ENCODE data around the gene MAP6.

MAP6 gene

GRCh38 chr11:75601494-75601893, 67.3 kb downstream of the MAP6 start:
- TF ChIP-seq, protein P1, sequence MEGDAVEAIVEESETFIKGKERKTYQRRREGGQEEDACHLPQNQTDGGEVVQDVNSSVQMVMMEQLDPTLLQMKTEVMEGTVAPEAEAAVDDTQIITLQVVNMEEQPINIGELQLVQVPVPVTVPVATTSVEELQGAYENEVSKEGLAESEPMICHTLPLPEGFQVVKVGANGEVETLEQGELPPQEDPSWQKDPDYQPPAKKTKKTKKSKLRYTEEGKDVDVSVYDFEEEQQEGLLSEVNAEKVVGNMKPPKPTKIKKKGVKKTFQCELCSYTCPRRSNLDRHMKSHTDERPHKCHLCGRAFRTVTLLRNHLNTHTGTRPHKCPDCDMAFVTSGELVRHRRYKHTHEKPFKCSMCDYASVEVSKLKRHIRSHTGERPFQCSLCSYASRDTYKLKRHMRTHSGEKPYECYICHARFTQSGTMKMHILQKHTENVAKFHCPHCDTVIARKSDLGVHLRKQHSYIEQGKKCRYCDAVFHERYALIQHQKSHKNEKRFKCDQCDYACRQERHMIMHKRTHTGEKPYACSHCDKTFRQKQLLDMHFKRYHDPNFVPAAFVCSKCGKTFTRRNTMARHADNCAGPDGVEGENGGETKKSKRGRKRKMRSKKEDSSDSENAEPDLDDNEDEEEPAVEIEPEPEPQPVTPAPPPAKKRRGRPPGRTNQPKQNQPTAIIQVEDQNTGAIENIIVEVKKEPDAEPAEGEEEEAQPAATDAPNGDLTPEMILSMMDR (IDR thresholded peaks at IDR 0.05) = no peak
- no peak overlapping the region for H3K27ac ChIP-seq
- H3K36me3 ChIP-seq = no peaks in the 10 kb centered on the region
- peaks cover 20% of the 10 kb centered on the region for H3K27me3 ChIP-seq
- no peaks in the 10 kb centered on the region for H3K4me1 ChIP-seq (ENCODE audit: control insufficient read depth in 1 of 2, insufficient read depth in 1 of 2, low read depth in 1 of 2, low read length in 1 of 2)
- no peak overlapping the region for H3K4me3 ChIP-seq (ENCODE audit: low read depth in 1 of 2, low read length in 1 of 2)
- no peaks in the 10 kb centered on the region for H3K9me3 ChIP-seq

GRCh38 chr11:75600356-75600755, 68.5 kb downstream of the MAP6 start:
- no peak overlapping the region for H3K4me3 ChIP-seq (ENCODE audit: low read depth in 1 of 2, low read length in 1 of 2)
- H3K4me1 ChIP-seq (ENCODE audit: control insufficient read depth in 1 of 2, insufficient read depth in 1 of 2, low read depth in 1 of 2, low read length in 1 of 2) = no peaks in the 10 kb centered on the region
- TF ChIP-seq, protein P1 (IDR thresholded peaks at IDR 0.05) = no peak
- peaks cover 27% of the 10 kb centered on the region for H3K27me3 ChIP-seq
- H3K36me3 ChIP-seq = no peaks in the 10 kb centered on the region
- no peaks in the 10 kb centered on the region for H3K9me3 ChIP-seq
- H3K27ac ChIP-seq = no peak overlapping the region

DNA sequence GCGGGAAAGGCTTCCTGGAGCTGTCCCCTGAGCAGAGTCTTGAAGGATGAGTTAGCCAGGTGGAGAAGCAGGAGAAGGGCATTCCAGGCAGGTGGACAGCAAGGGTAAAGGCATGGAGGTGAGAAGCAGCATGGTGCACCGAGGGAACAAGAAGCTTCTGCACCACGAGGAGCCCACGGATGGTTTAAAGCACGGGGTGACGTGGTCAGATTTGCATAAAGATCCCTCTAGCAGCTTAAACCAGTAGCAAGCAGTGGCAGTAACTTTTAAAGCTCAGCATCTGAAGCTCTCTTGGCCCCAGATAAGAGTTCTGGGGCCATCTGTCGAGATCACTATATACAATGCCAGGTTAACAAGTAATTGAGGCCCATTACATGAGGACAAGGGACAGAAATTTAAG, 69.9 kb downstream of the MAP6 start:
- H3K27me3 ChIP-seq = peaks cover 19% of the 10 kb centered on the region
- H3K4me3 ChIP-seq (ENCODE audit: low read depth in 1 of 2, low read length in 1 of 2) = no peak overlapping the region
- TF ChIP-seq, protein P1 (IDR thresholded peaks at IDR 0.05) = no peak
- no peaks in the 10 kb centered on the region for H3K36me3 ChIP-seq
- H3K9me3 ChIP-seq = no peaks in the 10 kb centered on the region
- no peak overlapping the region for H3K27ac ChIP-seq
- no peaks in the 10 kb centered on the region for H3K4me1 ChIP-seq (ENCODE audit: control insufficient read depth in 1 of 2, insufficient read depth in 1 of 2, low read depth in 1 of 2, low read length in 1 of 2)

DNA sequence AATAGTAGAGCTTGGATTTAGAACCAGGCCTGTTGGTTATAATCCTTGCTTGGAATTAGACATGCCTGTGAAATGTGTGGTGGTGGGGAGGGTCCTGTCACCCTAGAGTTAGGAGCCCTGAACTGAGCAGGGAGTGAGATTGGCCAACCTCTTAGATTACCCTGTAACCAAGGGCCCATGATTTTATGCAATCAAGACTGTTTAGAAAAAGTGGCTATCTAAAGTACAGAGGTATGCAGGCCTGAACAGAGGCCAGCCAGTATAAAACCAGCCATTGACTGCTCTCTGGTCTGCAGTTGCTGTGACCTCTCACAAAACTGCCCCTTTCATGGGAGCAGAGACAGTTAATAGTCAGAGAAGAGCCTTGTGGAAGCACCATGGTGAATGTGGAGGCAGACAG, 70.6 kb downstream of the MAP6 start:
- H3K27me3 ChIP-seq = peaks cover 13% of the 10 kb centered on the region
- H3K4me1 ChIP-seq (ENCODE audit: control insufficient read depth in 1 of 2, insufficient read depth in 1 of 2, low read depth in 1 of 2, low read length in 1 of 2) = no peaks in the 10 kb centered on the region
- no peak overlapping the region for H3K27ac ChIP-seq
- TF ChIP-seq, protein P1 (IDR thresholded peaks at IDR 0.05) = no peak
- H3K36me3 ChIP-seq = no peaks in the 10 kb centered on the region
- H3K9me3 ChIP-seq = no peaks in the 10 kb centered on the region
- no peak overlapping the region for H3K4me3 ChIP-seq (ENCODE audit: low read depth in 1 of 2, low read length in 1 of 2)

- no peak overlapping the region for H3K4me3 ChIP-seq (ENCODE audit: low read depth in 1 of 2, low read length in 1 of 2)
- no peaks in the 10 kb centered on the region for H3K9me3 ChIP-seq
- no peaks in the 10 kb centered on the region for H3K4me1 ChIP-seq (ENCODE audit: control insufficient read depth in 1 of 2, insufficient read depth in 1 of 2, low read depth in 1 of 2, low read length in 1 of 2)
- H3K27me3 ChIP-seq = peaks cover 16% of the 10 kb centered on the region
- no peaks in the 10 kb centered on the region for H3K36me3 ChIP-seq
- TF ChIP-seq, protein P1 (IDR thresholded peaks at IDR 0.05) = no peak
- no peak overlapping the region for H3K27ac ChIP-seq
These were observed 71.2 kb downstream of the MAP6 start for GRCh38 chr11:75597636-75598035.

- TF ChIP-seq, protein P1 (IDR thresholded peaks at IDR 0.05) = no peak
- H3K27me3 ChIP-seq = peaks cover 21% of the 10 kb centered on the region
- no peak overlapping the region for H3K27ac ChIP-seq
- H3K4me3 ChIP-seq (ENCODE audit: low read depth in 1 of 2, low read length in 1 of 2) = no peak overlapping the region
- no peaks in the 10 kb centered on the region for H3K36me3 ChIP-seq
- no peaks in the 10 kb centered on the region for H3K4me1 ChIP-seq (ENCODE audit: control insufficient read depth in 1 of 2, insufficient read depth in 1 of 2, low read depth in 1 of 2, low read length in 1 of 2)
- H3K9me3 ChIP-seq = no peaks in the 10 kb centered on the region
These were observed 71.9 kb downstream of the MAP6 start for GRCh38 chr11:75596914-75597313.
